Measurements from ENCODE around the gene RBM24.
"Not testable (repeated sequence)": the region's sequence is repeated elsewhere in the genome, so short reads cannot be mapped to it uniquely, and the experiment has no call there.

Gene RBM24

GRCh38 chr6:17311595-17312311 lies 30.6 kb downstream of the RBM24 start:
- no peaks in the 10 kb centered on the region for H3K9me3 ChIP-seq (ENCODE audit: control insufficient read depth, insufficient read depth, low read depth, low read length)
- no peak overlapping the region for H3K4me3 ChIP-seq (ENCODE audit: low read depth, low read length)
- no peaks in the 10 kb centered on the region for H3K36me3 ChIP-seq (ENCODE audit: control insufficient read depth in 2 of 2, insufficient read depth in 1 of 2, low read length in 2 of 2)
- ChIA-PET CTCF (interaction anchor here (0.6 to 1.3 kb wide), 2 partner anchors 12 to 64 kb away, joined by 3 read pairs; no protein-coding TSS in a partner anchor), POLR2A (no interaction called here)
- TF ChIP-seq ZNF335 (tag by site-specific recombination; conservative IDR thresholded peaks at IDR 0.05) (0 out of 2 replicates have a peak, but pooled peaks have one; percentile 26), ATF2 (tag by site-specific recombination; IDR thresholded peaks at IDR 0.05; ENCODE audit: low read depth) (peak; percentile 34; the same call in 1 of the 2 replicates), ZNF549 (tag by site-specific recombination; IDR thresholded peaks at IDR 0.05) (no peak)
- H3K4me1 ChIP-seq (ENCODE audit: control insufficient read depth, insufficient read depth, low read length): no peaks in the 10 kb centered on the region
- H3K27ac ChIP-seq (ENCODE audit: extremely low read depth, low read depth, low read length): no peak overlapping the region

- H3K9me3 ChIP-seq (ENCODE audit: control insufficient read depth, insufficient read depth, low read depth, low read length); POLR2A ChIA-PET; H3K36me3 ChIP-seq (ENCODE audit: control insufficient read depth in 2 of 2, insufficient read depth in 1 of 2, low read length in 2 of 2); H3K4me1 ChIP-seq (ENCODE audit: control insufficient read depth, insufficient read depth, low read length); H3K4me3 ChIP-seq (ENCODE audit: low read depth, low read length); H3K27ac ChIP-seq (ENCODE audit: extremely low read depth, low read depth, low read length): not testable (repeated sequence)
- CTCF ChIA-PET: interaction anchor here (0.7 kb wide), 1 partner anchor 118 kb away, joined by 3 read pairs; no protein-coding TSS in a partner anchor
These were observed 32.1 kb downstream of the RBM24 start for GRCh38 chr6:17313238-17313637.

GRCh38 chr6:17313971-17314370 lies 32.8 kb downstream of the RBM24 start:
- CTCF ChIA-PET: no interaction called here
- no peak for TF ChIP-seq ZNF664 (tag by site-specific recombination; IDR thresholded peaks at IDR 0.05)
- no peak for TF ChIP-seq ZNF707 (tag by site-specific recombination; IDR thresholded peaks at IDR 0.05)
- no peak for TF ChIP-seq YY1 (tag by site-specific recombination; IDR thresholded peaks at IDR 0.05)
- no peak for TF ChIP-seq KLF16 (tag by site-specific recombination; IDR thresholded peaks at IDR 0.05)
- no peak for TF ChIP-seq ZNF654 (tag by site-specific recombination; IDR thresholded peaks at IDR 0.05; ENCODE audit: low read depth)
- no peak for TF ChIP-seq ZSCAN16 (tag by site-specific recombination; IDR thresholded peaks at IDR 0.05)
- TF ChIP-seq ZNF19 (tag by site-specific recombination; IDR thresholded peaks at IDR 0.05; ENCODE audit: low read depth): no peak
- no peak for TF ChIP-seq GLI4 (tag by site-specific recombination; IDR thresholded peaks at IDR 0.05)
- TF ChIP-seq ZNF518A (tag by site-specific recombination; conservative IDR thresholded peaks at IDR 0.05; ENCODE audit: low read depth): no peak
- no peak for TF ChIP-seq ZNF16 (tag by site-specific recombination; IDR thresholded peaks at IDR 0.05; ENCODE audit: low read depth)
- TF ChIP-seq ZNF133 (tag by site-specific recombination; IDR thresholded peaks at IDR 0.05): no peak
- no peak overlapping the region for H3K4me3 ChIP-seq (ENCODE audit: low read depth, low read length)
- H3K27ac ChIP-seq (ENCODE audit: extremely low read depth, low read depth, low read length): no peak overlapping the region
- POLR2A ChIA-PET: no interaction called here
- no peaks in the 10 kb centered on the region for H3K9me3 ChIP-seq (ENCODE audit: control insufficient read depth, insufficient read depth, low read depth, low read length)
- H3K4me1 ChIP-seq (ENCODE audit: control insufficient read depth, insufficient read depth, low read length): no peaks in the 10 kb centered on the region
- H3K36me3 ChIP-seq (ENCODE audit: control insufficient read depth in 2 of 2, insufficient read depth in 1 of 2, low read length in 2 of 2): no peaks in the 10 kb centered on the region

All from HEK293 (cell line).